GM19324 (cell line): Measurements from ENCODE around the gene B9D1.

ENCODE experiments used
- ATAC-seq: cut with Tn5 transposase; IDR thresholded peaks from one replicate; pipeline ENCODE4 v1.9.1; 2021; ENCODE audit warnings: mild to moderate bottlenecking, moderate library complexity; ENCODE audit not compliant: unreplicated experiment, low FRiP score

B9D1 gene

GRCh38 chr17:19362277-19363113, at the start of gene B9D1:
TSS of gene B9D1 (minus strand) at chr17:19362723. CDS start at chr17:19362569, 154 bp downstream.
- ATAC-seq = peak; percentile 88

GRCh38 chr17:19411631-19412030, 49.1 kb upstream of the B9D1 start:
- ATAC-seq = no peak

DNA sequence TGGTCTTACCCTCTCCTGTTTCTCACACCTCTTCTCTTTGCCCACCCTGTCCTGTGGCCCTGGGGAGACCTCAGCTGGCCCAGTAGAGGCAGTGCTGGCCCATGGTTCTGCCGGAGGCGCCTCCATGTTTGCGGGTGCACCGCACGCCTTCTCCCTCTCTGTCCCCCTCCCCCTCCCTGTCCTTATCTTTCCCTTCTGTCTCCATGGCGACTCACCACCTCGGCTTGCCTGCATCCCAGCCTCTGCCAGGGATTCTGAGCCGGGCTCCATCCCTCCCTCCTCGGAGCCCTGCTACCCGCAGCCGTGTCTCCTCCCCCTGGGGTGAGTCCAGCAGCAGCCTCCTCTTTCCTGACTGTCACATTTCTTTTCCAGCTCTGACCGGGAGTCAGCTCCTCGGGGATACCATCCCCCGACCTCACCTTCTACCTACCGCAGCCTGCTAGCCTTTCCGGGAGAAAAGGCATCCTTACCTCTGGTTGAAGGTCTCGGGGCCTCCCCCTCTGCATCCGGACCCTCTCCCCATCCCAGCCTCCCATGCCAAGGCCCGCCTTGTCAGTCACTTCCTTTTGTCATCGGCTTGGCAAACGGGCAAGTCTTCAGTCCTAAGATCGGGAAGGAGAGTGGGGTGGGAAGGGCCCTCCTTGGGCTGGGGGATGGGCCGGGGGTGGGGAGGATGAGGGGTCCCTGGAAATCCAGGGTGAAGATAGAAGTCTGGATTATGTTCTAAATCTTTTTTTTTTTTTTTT, 48.5 kb upstream of the B9D1 start, which contains the start of gene RNF112:
Gene RNF112, plus strand, starts transcription at position 358 of the 746 bp plus-strand sequence. Its CDS starts 177 bp downstream, at position 535.
- no peak for ATAC-seq

- ATAC-seq = no peak
Observed at GRCh38 chr17:19410091-19410490, 47.6 kb upstream of the B9D1 start.

DNA sequence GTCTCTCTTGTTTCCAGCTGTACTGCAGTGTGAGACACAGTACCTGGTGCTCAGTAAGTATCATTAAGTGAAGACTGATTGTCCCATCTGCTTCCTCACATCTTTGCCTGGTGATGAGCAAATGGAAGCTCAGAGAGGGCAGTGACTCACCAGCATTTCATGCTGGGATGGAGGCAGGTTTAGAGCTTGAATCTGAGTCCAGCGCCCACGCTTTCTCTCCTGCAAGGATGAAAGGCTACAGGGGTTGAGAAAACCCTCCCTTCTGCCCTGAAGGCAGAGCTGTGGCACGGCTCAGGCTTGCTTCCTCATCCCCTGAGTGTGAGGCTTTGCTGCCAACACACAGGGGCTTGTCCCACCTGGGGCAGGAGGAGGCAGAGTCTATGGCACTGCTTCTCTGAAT, 47.0 kb upstream of the B9D1 start:
- ATAC-seq = no peak

- ATAC-seq = no peak
Observed at GRCh38 chr17:19409066-19409465, 46.5 kb upstream of the B9D1 start.

DNA sequence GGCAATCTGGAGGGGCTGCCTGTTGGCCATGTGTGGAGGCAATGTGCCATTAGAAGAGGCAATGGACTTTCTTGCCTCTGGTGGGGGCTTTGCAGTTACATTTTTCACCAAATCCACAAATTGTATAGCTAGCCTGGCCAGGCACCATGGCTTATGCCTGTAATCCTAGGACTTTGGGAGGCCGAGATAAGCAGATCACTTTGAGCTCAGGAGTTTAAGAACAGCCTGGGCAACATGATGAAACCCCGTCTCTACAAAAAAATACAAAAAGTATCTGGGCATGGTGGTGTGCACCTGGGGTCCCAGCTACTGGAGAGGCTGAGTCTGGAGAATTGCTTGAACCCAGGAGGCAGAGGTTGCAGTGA, 45.8 kb upstream of the B9D1 start:
- no peak for ATAC-seq

- ATAC-seq = no peak
Observed at GRCh38 chr17:19407601-19408345, 45.2 kb upstream of the B9D1 start.

- ATAC-seq = no peak
Observed at GRCh38 chr17:19405114-19405513, 42.6 kb upstream of the B9D1 start.

DNA sequence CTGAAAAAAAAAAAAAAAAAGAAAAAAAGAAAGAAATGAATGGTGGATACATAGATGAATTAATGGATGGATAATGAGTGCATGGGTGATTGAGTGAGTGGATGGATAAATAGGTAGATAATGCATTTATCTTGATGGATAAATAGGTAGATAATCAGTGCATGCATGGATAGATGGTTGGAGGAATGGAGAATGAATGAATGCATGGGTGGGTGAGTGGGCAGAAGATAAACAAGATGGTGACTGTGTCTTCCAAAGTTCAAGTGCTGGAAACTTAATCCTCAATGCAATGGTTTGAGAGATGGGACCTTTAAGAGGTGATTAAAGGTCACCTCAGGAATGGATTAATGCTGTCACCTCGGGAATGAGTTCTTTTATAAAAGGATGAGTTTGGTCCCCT, 41.7 kb upstream of the B9D1 start:
- ATAC-seq = no peak

- no peak for ATAC-seq
Observed at GRCh38 chr17:19403021-19403420, 40.5 kb upstream of the B9D1 start.

DNA sequence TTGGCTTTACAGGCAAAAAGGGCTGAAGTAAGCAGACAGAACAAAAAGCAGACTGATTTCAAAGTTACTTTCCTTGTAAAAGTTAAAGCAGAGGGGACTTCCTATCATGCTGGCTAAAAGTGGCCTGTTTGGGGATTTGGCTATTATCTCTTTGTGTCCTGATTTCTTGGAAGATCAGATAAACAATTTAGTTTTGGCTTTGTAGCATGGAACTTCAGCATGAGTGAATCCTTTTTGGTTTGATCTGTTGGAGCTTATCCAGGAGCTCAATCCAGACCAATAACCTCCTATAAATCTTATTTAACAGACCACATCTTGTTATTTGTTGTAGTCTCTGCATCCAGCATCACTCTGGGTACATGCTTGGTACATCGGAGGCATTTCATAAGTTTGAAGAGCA, 39.6 kb upstream of the B9D1 start:
- ATAC-seq = no peak

DNA sequence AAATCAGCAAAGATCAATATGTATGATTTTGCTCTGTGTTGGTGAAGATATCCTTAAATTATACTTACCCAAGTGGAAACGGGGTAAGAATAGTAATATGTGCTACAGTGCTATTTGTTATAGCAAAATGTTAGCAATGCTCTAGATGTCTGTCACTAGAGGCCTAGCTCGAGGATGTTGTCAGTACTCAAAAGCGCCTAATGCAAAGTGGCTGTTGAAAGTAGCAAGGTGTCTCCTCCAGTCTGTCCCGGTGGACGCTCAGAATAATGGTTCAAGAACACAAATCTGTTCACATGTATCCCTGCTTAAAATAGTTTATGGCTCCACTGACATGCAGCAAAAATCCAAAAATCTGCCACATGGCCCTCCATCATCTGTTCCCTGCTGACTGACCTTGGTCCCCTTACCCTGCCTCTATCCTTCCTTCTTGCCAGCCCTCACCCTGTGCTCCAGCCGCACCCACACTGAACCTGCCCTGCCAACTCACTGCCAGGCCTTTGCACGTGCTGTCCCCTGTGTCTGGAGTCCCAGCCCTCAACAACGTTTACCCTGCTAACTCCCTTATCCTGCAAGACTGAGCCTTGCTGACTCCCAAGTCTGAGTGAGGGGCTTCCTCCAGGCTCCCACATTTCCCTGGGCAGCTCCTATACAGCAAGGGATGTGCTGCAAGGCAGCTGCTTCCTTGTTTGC, 38.9 kb upstream of the B9D1 start:
- no peak for ATAC-seq

DNA sequence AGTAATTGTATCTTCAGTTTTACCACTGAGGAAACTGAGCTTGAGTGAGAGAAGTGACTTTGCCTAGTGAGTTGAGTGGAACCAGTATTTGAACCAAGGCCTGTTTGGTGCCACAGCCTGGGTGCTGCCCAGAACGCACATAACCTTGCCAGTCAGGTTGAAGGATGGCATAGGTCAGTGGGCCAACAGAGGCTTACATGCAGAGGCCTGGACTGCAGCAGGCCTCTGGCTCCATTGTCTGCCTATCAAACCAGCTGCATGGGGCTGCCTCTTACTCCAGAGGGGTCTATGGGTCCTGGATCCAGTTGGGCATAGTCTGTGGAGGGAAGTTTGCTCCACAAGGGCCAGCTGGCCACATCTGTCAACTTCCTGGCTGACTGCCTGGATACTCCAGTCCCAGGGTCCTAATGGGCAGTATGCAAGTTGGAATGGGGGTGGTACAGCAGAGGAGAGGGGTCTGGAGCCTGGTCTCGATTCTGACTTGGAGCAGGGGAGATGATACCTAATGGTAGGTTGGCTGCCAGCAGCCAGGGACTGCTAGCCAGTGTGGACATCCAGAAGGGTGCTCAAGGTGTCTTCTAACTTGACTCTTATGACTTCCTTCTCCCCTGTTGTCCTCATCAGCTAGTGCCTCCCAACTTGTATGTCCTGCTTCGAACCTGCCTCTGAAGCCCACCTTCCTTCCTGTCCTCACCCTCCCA, 37.4 kb upstream of the B9D1 start:
- no peak for ATAC-seq

- no peak for ATAC-seq
Observed at GRCh38 chr17:19398301-19399181, 36.0 kb upstream of the B9D1 start.

GRCh38 chr17:19397556-19398041, 35.1 kb upstream of the B9D1 start:
- no peak for ATAC-seq

GRCh38 chr17:19392303-19392702, 29.8 kb upstream of the B9D1 start:
- no peak for ATAC-seq

GRCh38 chr17:19391432-19391831, 28.9 kb upstream of the B9D1 start:
- no peak for ATAC-seq

GRCh38 chr17:19390951-19391350, 28.4 kb upstream of the B9D1 start:
- ATAC-seq = no peak
